ENCODE measurements around the gene THUMPD2. TPM values are rescaled to one million over a fixed set of nuclear protein-coding genes. Genes with fewer than 3 reads are reported as not detected.

Gene THUMPD2
- total and polyA plus RNA-seq, 9 donors = 13.1 to 18.2 (median 16.9) TPM

DNA sequence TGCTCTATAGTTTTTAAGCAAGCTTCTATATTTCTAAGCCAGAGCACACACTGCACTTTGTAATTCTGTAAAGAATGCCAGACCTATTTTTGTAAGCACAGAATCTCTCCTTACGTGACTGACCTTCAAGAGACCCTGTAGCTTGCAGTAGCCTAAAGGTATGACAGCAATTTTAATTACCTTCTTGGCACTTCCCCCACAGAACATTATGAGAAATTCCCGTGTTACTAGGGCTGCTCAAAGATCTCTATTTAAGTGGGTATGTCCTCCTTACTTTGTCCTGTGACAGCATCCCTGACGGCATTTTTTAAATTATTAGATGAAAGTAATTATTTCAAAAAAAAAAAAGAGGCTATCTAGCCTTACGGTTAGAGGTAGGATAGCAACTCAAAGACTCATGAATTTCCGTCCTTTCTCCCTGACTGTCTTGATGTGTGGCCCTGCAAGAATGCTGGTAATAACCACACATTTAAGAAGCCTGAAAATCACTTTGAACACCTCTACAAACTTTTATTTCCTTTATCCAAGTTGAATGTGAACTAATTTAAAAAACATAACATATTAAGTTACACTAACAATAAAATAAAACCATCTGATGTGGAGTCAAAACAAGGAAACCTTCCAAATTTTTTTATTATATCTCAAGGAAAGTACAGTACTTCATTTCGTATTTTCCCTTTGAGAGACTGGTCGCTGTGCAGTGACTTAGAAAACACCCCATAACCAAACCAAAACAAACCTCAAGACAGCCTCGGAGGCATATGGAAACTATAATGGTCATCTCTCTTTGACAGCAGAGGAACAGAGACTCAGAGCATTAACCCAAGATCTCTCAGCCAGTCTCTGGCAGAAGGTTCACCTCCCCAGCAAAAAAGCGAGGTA is 54.9 kb downstream of the THUMPD2 start:
- Histone ChIP-seq H3K4me1 (ENCODE audit: control insufficient read depth, insufficient read depth, low read length) (peaks cover 2% of the 10 kb centered on the region), H3K27ac (ENCODE audit: low read length) (no peak overlapping the region), H3K4me3 (ENCODE audit: low read length) (no peak overlapping the region), H3K36me3 (ENCODE audit: control insufficient read depth, insufficient read depth, low read length) (no peaks in the 10 kb centered on the region), H3K9me3 (replicated peaks; ENCODE audit: control insufficient read depth, low read depth, low read length) (no peaks in the 10 kb centered on the region), H3K27me3 (ENCODE audit: control insufficient read depth, insufficient read depth, low read length) (no peaks in the 10 kb centered on the region)
- peak; percentile 25 for DNase-seq
- 46% methylated on average over 2 of the region's 9 CpGs for WGBS (ENCODE audit: insufficient coverage)

DNA sequence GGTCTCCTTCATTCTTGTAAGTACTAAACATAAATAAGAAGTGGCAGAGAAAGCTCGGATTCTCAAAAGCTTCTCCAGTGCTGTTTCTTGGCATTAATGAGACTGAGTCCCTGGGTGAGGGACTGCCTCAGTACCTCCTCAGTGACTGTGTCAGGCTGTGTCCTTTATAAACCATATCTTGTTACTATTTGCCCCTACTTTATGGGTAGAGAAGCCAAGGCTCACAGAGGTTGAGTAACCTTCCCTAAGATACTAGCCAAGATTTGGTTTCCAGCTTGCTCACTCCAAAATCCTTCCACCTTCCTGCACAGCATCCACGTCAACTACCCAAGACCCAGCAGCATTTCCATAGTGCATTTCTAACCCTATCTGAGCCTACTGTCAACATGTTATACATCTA is 55.6 kb downstream of the THUMPD2 start:
- DNase-seq = no peak
- Histone ChIP-seq H3K4me1 (ENCODE audit: control insufficient read depth, insufficient read depth, low read length) (peaks cover 2% of the 10 kb centered on the region), H3K4me3 (ENCODE audit: low read length) (no peak overlapping the region), H3K27ac (ENCODE audit: low read length) (no peak overlapping the region), H3K36me3 (ENCODE audit: control insufficient read depth, insufficient read depth, low read length) (no peaks in the 10 kb centered on the region), H3K27me3 (ENCODE audit: control insufficient read depth, insufficient read depth, low read length) (no peaks in the 10 kb centered on the region), H3K9me3 (replicated peaks; ENCODE audit: control insufficient read depth, low read depth, low read length) (no peaks in the 10 kb centered on the region)
- 27% methylated on average over 1 of the region's 2 CpGs for WGBS (ENCODE audit: insufficient coverage)

DNA sequence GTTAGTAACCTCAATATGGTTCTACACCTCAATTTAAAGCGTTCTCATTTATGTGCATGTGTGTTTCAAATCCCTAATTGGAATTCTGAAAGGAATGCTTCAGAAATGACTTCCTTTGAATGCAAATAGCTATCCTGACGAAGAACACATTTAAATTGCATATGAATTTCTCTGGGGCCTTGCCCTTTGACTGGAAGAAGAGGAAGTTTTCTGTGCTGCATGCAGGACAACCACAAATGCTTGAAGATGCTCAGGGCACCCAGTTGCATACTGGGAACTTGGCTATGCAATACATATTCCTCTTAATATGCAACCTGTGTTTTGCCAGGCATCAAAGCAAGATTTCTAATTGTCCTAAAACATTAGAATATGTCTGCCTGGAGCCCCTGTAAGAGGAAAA is 58.1 kb downstream of the THUMPD2 start:
- no peak overlapping the region for H3K4me3 ChIP-seq (ENCODE audit: low read length)
- no peaks in the 10 kb centered on the region for H3K9me3 ChIP-seq (replicated peaks; ENCODE audit: control insufficient read depth, low read depth, low read length)
- H3K4me1 ChIP-seq (ENCODE audit: control insufficient read depth, insufficient read depth, low read length) = peaks cover 2% of the 10 kb centered on the region
- no peak for DNase-seq
- H3K27ac ChIP-seq (ENCODE audit: low read length) = no peak overlapping the region
- H3K27me3 ChIP-seq (ENCODE audit: control insufficient read depth, insufficient read depth, low read length) = no peaks in the 10 kb centered on the region
- H3K36me3 ChIP-seq (ENCODE audit: control insufficient read depth, insufficient read depth, low read length) = no peaks in the 10 kb centered on the region
- WGBS (ENCODE audit: insufficient coverage) = 100% methylated on average over 1 of the region's 2 CpGs

DNA sequence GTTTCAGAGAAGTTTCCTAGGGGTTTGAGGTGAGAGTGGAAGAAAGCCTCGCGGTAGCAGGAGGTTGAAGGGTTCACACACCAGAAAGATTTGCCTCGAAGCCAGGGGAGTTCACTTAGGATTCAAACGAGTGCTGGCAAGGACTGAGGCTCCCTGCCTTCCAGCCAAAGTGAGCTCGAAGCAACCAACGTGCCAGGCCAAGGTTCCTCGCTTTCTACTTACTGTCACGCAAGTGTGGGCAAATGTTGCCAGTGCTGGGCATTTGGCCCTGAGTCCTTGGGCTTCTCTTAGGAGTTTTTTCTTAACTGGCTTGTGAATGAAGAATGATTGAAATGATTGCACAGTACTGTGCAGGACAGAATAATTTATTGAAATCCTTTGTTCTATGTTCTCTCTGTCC is 59.7 kb downstream of the THUMPD2 start:
- Histone ChIP-seq H3K27ac (ENCODE audit: low read length) (no peak overlapping the region), H3K36me3 (ENCODE audit: control insufficient read depth, insufficient read depth, low read length) (no peaks in the 10 kb centered on the region)

DNA sequence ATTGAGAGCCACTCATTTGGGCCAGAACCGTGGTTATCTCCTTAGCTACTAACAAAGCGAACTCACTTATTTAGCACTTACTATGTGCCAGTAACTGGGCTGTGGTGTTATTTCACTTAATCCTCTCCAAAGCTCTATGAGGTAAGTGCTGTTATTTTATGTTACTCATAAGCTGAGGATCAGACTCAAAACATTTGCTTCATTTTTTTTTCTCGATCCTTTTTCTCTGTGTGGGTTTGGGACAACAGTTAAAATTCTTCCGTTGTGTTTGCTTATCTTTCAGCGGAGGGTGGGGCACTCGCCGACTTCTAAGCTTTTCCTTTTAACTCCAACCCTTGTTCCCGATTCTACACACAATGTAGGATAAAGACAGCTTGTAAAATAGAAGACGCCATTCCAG is 60.6 kb downstream of the THUMPD2 start:
- H3K4me1 ChIP-seq (ENCODE audit: control insufficient read depth, insufficient read depth, low read length) = no peaks in the 10 kb centered on the region
- H3K36me3 ChIP-seq (ENCODE audit: control insufficient read depth, insufficient read depth, low read length) = no peaks in the 10 kb centered on the region
- H3K9me3 ChIP-seq (replicated peaks; ENCODE audit: control insufficient read depth, low read depth, low read length) = no peaks in the 10 kb centered on the region
- DNase-seq = no peak
- no peak overlapping the region for H3K27ac ChIP-seq (ENCODE audit: low read length)
- no CpG with 5 or more reads among the region's 9 CpGs for WGBS (ENCODE audit: insufficient coverage)
- H3K4me3 ChIP-seq (ENCODE audit: low read length) = no peak overlapping the region
- H3K27me3 ChIP-seq (ENCODE audit: control insufficient read depth, insufficient read depth, low read length) = no peaks in the 10 kb centered on the region

More for the DNA sequence above, 59.7 kb downstream of the THUMPD2 start:
- no peak for DNase-seq
- H3K4me3 ChIP-seq (ENCODE audit: low read length) = no peak overlapping the region
- WGBS (ENCODE audit: insufficient coverage) = 80% methylated on average over 6 of the region's 8 CpGs
- H3K9me3 ChIP-seq (replicated peaks; ENCODE audit: control insufficient read depth, low read depth, low read length) = no peaks in the 10 kb centered on the region
- no peaks in the 10 kb centered on the region for H3K4me1 ChIP-seq (ENCODE audit: control insufficient read depth, insufficient read depth, low read length)
- no peaks in the 10 kb centered on the region for H3K27me3 ChIP-seq (ENCODE audit: control insufficient read depth, insufficient read depth, low read length)

DNA sequence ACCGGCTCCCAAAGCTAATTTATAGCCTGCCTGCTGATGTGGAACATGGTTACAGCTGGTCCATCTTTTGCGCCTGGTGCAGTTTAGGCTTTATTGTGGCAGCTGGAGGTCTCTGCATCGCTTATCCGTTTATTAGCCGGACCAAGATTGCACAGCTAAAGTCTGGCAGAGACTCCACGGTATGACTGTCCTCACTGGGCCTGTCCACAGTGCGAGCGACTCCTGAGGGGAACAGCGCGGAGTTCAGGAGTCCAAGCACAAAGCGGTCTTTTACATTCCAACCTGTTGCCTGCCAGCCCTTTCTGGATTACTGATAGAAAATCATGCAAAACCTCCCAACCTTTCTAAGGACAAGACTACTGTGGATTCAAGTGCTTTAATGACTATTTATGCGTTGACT is 62.0 kb downstream of the THUMPD2 start:
- DNase-seq = no peak
- Histone ChIP-seq H3K4me1 (ENCODE audit: control insufficient read depth, insufficient read depth, low read length) (no peaks in the 10 kb centered on the region), H3K9me3 (replicated peaks; ENCODE audit: control insufficient read depth, low read depth, low read length) (no peaks in the 10 kb centered on the region), H3K27me3 (ENCODE audit: control insufficient read depth, insufficient read depth, low read length) (no peaks in the 10 kb centered on the region), H3K36me3 (ENCODE audit: control insufficient read depth, insufficient read depth, low read length) (no peaks in the 10 kb centered on the region), H3K27ac (ENCODE audit: low read length) (no peak overlapping the region), H3K4me3 (ENCODE audit: low read length) (no peak overlapping the region)
- 72% methylated on average over 10 of the region's 12 CpGs for WGBS (ENCODE audit: insufficient coverage)

DNA sequence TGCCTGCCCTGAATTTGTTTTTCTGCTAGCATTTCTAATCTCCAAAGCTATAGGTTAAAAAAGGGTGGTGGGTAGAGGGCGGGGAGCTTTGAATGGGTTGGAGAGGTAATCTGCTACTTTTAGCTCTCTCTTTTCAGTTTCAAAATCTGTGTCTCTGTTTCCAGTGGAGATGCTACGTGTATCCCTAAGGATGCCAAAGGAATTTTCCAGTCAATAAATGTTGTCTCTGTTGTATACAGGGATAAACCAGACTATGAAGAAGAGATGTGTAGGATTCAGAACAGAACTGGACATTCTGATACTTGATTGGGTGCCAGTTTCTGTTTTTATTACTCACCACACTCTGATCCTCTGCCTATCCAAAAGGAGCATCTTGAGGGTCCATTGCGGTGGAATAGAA is 63.2 kb downstream of the THUMPD2 start:
- Histone ChIP-seq H3K4me1 (ENCODE audit: control insufficient read depth, insufficient read depth, low read length) (no peaks in the 10 kb centered on the region), H3K36me3 (ENCODE audit: control insufficient read depth, insufficient read depth, low read length) (no peaks in the 10 kb centered on the region), H3K4me3 (ENCODE audit: low read length) (no peak overlapping the region), H3K9me3 (replicated peaks; ENCODE audit: control insufficient read depth, low read depth, low read length) (no peaks in the 10 kb centered on the region), H3K27me3 (ENCODE audit: control insufficient read depth, insufficient read depth, low read length) (no peaks in the 10 kb centered on the region), H3K27ac (ENCODE audit: low read length) (no peak overlapping the region)
- no CpG with 5 or more reads among the region's 3 CpGs for WGBS (ENCODE audit: insufficient coverage)
- DNase-seq = no peak

DNA sequence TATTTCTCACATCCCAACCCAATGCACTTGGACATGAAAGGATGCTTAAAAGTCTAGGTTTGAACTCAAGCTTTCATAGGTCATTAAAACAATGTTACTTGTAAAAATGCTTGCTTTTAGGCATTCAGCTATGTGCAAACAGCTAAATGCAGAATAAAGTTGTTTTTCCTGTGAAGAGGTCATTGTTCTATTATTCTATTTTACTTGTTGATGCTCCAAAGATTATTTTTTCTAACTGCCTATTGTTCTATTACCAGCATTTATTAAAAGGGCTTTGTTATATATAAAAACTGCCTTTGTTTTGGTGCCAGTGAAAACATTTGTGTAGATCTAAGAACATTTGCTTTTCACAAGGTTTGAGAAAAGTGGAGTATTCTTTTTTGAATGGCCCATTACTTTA is 64.0 kb downstream of the THUMPD2 start:
- no peak for DNase-seq
- H3K36me3 ChIP-seq (ENCODE audit: control insufficient read depth, insufficient read depth, low read length) = no peaks in the 10 kb centered on the region
- H3K4me3 ChIP-seq (ENCODE audit: low read length) = no peak overlapping the region
- H3K9me3 ChIP-seq (replicated peaks; ENCODE audit: control insufficient read depth, low read depth, low read length) = no peaks in the 10 kb centered on the region
- H3K27ac ChIP-seq (ENCODE audit: low read length) = no peak overlapping the region
- no peaks in the 10 kb centered on the region for H3K27me3 ChIP-seq (ENCODE audit: control insufficient read depth, insufficient read depth, low read length)
- H3K4me1 ChIP-seq (ENCODE audit: control insufficient read depth, insufficient read depth, low read length) = no peaks in the 10 kb centered on the region

DNA sequence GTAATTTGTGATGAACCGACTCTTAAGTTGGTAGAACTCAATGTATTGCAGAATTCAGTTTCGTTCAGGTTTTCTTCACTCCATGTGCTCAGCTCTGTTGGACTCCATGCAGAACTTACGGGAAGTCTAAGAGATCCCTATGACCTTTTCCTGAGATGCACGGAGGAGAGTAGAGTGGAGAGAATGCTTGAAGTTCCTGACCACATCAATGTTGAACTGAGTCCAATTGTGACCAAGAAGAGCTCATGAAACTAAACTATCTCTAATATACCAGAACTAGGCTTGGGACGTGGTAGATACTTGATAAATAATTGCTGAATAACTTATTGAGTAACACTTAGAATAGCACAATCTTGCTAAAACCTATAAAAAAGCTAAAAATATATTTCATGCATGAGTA is 66.1 kb downstream of the THUMPD2 start:
- DNase-seq = no peak
- Histone ChIP-seq H3K4me3 (ENCODE audit: low read length) (no peak overlapping the region), H3K9me3 (replicated peaks; ENCODE audit: control insufficient read depth, low read depth, low read length) (no peaks in the 10 kb centered on the region), H3K4me1 (ENCODE audit: control insufficient read depth, insufficient read depth, low read length) (no peaks in the 10 kb centered on the region), H3K36me3 (ENCODE audit: control insufficient read depth, insufficient read depth, low read length) (no peaks in the 10 kb centered on the region), H3K27me3 (ENCODE audit: control insufficient read depth, insufficient read depth, low read length) (no peaks in the 10 kb centered on the region), H3K27ac (ENCODE audit: low read length) (no peak overlapping the region)
- 100% methylated on average over 2 of the region's 5 CpGs for WGBS (ENCODE audit: insufficient coverage)

DNA sequence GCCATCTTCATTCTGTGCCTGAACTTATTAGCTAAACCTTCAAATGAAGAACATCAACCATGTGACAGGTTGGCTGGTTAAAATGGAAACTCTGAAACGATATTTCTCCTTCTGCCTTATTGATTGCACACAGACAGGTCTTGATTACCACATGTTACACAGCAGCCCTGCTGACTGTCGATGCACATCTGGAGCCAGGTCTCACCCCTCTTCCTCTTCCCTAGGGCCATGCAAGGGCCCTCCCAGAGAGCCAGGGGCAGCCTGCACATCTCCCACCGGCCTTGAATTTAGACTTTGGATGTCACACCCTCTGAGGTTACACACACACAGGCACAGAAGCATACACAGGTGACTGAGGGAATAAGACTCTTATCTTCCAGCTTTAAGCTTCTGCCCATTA is 68.3 kb downstream of the THUMPD2 start:
- Histone ChIP-seq H3K27ac (ENCODE audit: low read length) (no peak overlapping the region), H3K4me1 (ENCODE audit: control insufficient read depth, insufficient read depth, low read length) (no peaks in the 10 kb centered on the region), H3K27me3 (ENCODE audit: control insufficient read depth, insufficient read depth, low read length) (no peaks in the 10 kb centered on the region), H3K4me3 (ENCODE audit: low read length) (no peak overlapping the region), H3K36me3 (ENCODE audit: control insufficient read depth, insufficient read depth, low read length) (no peaks in the 10 kb centered on the region), H3K9me3 (replicated peaks; ENCODE audit: control insufficient read depth, low read depth, low read length) (no peaks in the 10 kb centered on the region)
- 34% methylated on average over 2 of the region's 3 CpGs for WGBS (ENCODE audit: insufficient coverage)
- DNase-seq = no peak

DNA sequence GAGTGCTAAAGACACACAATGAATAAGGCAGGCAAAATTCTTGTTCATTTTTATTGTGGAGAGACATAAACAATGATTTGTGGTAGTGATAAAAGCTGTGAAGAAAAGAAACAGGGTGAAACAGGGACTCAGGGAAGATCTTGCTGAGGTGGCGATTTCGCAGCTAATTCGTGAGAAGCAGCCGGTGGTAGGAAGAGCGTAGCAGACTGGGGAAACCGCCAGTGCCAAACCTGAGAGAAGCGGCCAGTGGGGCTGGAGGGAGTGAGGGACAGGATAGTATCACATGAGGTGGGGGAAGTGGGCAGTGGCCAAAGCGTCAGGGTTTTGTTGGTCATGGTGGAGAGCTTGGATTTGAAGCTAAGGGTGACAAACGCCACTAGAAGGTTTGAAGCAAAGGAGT is 71.1 kb downstream of the THUMPD2 start:
- H3K4me1 ChIP-seq (ENCODE audit: control insufficient read depth, insufficient read depth, low read length) = no peaks in the 10 kb centered on the region
- H3K9me3 ChIP-seq (replicated peaks; ENCODE audit: control insufficient read depth, low read depth, low read length) = no peaks in the 10 kb centered on the region
- DNase-seq = no peak
- H3K27me3 ChIP-seq (ENCODE audit: control insufficient read depth, insufficient read depth, low read length) = no peaks in the 10 kb centered on the region
- 93% methylated on average over 8 of the region's 9 CpGs for WGBS (ENCODE audit: insufficient coverage)
- no peak overlapping the region for H3K27ac ChIP-seq (ENCODE audit: low read length)
- H3K4me3 ChIP-seq (ENCODE audit: low read length) = no peak overlapping the region
- no peaks in the 10 kb centered on the region for H3K36me3 ChIP-seq (ENCODE audit: control insufficient read depth, insufficient read depth, low read length)
